HFFc6 (cell line): ENCODE data around the gene NUDT22. TPM values are rescaled to one million over a fixed set of nuclear protein-coding genes. Genes with fewer than 3 reads are reported as not detected.

ENCODE experiments used
- DNase-seq: peaks from one replicate; pipeline ENCODE4 v3.0.0-alpha.2; 2018
- H3K27ac Mint-ChIP-seq: 2 replicates; pipeline ENCODE4 v1.8.0; 2020; ENCODE audit warnings: mild to moderate bottlenecking, mixed read lengths
- H3K27me3 Mint-ChIP-seq: 2 replicates; pipeline ENCODE4 v1.8.0; 2021; ENCODE audit warnings: mild to moderate bottlenecking, moderate library complexity, mixed read lengths; ENCODE audit not compliant: insufficient read depth
- H3K36me3 Mint-ChIP-seq: 2 replicates; pipeline ENCODE4 v1.8.0; 2021; ENCODE audit warnings: low read depth, mixed read lengths
- H3K4me1 Mint-ChIP-seq: 2 replicates; pipeline ENCODE4 v1.8.0; 2020; ENCODE audit warnings: low read depth, mixed read lengths
- H3K4me3 Mint-ChIP-seq: 2 replicates; pipeline ENCODE4 v1.8.0; 2020; ENCODE audit warnings: mild to moderate bottlenecking, moderate library complexity, mixed read lengths
- H3K9me3 Mint-ChIP-seq: 2 replicates; pipeline ENCODE4 v1.8.0; 2020; ENCODE audit warnings: mild to moderate bottlenecking, mixed read lengths
- total RNA-seq, 6 experiments: library from RNA; stranded (reverse); fragmentation: NEBNext Ultra II Directional; extraction: Animal tissue kit (Norgen Biotek cat#: 25700); gene quantifications; 2 replicates in 1 of 6; 3 replicates in 5 of 6; pipeline ENCODE4 v1.2.3, GENCODE V29; 2021
- TF ChIP-seq, protein P1 (sequence below): fragments of 200-600 bp; sonication (generic); IDR thresholded peaks from 2 replicates; pipeline ENCODE4 v1.5.0; 2021; ENCODE audit warnings: antibody characterized with exemption, mild to moderate bottlenecking

The NUDT22 gene
- total RNA-seq, 6 experiments from 2014 or later = 46.6 to 57.7 (median 53.7) TPM

DNA sequence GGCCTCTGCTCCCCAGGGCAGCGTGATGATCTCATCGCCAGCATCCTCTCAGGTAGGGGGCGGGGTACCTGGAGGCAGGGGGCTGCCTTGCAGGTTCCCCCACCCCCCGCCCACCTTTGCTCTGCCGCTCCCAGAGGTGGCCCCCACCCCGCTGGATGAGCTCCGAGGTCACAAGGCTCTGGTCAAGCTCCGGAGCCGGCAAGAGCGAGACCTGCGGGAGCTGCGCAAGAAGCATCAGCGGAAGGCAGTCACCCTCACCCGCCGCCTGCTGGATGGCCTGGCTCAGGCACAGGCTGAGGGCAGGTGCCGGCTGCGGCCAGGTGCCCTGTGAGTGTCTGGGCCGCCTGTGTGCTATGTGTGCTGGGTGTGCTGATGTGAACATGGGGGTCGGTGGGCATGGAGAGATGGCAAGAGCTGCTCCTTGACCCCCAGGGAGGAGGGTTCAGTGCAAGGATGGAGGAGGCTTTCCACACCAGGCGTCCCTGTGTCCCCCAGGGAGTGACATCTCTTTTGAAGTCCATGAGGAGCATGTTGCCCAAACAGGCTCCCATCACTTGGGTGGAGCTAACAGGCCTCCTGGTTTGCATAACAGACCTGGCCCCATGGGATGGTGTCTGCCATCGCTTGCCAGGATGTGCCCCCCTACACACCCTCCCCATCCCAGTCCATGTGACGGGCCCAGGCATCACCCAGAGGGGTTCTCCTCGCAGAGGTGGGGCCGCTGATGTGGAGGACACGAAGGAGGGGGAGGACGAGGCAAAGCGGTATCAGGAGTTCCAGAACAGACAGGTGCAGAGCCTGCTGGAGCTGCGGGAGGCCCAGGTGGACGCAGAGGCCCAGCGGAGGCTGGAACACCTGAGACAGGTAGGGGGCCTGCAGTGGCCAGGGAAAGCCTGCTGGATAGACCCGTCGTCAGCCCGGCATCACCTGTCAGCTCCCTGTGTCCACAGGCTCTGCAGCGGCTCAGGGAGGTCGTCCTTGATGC lies 39.4 kb downstream of the NUDT22 start:
- Mint-ChIP-seq H3K4me3 (no peak overlapping the region), H3K36me3 (peaks cover 34% of the 10 kb centered on the region), H3K27ac (no peak overlapping the region; the same call in 1 of the 2 replicates), H3K27me3 (peaks cover 16% of the 10 kb centered on the region), H3K9me3 (no peaks in the 10 kb centered on the region), H3K4me1 (peaks cover 46% of the 10 kb centered on the region)
- TF ChIP-seq, protein P1, sequence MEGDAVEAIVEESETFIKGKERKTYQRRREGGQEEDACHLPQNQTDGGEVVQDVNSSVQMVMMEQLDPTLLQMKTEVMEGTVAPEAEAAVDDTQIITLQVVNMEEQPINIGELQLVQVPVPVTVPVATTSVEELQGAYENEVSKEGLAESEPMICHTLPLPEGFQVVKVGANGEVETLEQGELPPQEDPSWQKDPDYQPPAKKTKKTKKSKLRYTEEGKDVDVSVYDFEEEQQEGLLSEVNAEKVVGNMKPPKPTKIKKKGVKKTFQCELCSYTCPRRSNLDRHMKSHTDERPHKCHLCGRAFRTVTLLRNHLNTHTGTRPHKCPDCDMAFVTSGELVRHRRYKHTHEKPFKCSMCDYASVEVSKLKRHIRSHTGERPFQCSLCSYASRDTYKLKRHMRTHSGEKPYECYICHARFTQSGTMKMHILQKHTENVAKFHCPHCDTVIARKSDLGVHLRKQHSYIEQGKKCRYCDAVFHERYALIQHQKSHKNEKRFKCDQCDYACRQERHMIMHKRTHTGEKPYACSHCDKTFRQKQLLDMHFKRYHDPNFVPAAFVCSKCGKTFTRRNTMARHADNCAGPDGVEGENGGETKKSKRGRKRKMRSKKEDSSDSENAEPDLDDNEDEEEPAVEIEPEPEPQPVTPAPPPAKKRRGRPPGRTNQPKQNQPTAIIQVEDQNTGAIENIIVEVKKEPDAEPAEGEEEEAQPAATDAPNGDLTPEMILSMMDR = no peak
- DNase-seq = no peak

DNA sequence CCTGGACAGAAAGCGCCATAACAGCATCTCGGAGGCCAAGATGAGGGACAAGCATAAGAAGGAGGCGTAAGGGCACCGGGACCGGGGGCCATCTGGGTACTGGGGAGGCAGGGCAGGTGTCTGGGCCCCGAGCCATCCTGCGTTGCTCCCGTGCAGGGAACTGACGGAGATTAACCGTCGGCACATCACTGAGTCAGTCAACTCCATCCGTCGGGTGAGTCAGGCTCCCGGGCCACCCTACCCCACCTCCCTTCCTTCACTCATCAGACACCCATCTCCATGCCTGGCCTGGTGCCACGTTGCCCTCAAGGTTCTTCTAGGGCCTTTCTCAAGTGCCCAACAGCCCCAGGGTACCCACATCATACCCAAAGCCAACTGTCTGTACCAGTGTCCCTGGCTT lies 40.3 kb downstream of the NUDT22 start:
- peaks cover 16% of the 10 kb centered on the region for H3K27me3 Mint-ChIP-seq
- H3K9me3 Mint-ChIP-seq = no peaks in the 10 kb centered on the region
- TF ChIP-seq, protein P1 = no peak
- peaks cover 47% of the 10 kb centered on the region for H3K4me1 Mint-ChIP-seq
- peak overlapping the region; percentile 72 for H3K27ac Mint-ChIP-seq
- peaks cover 34% of the 10 kb centered on the region for H3K36me3 Mint-ChIP-seq
- no peak for DNase-seq
- no peak overlapping the region for H3K4me3 Mint-ChIP-seq

GRCh38 chr11:64267207-64267945 lies 41.3 kb downstream of the NUDT22 start:
- peaks cover 28% of the 10 kb centered on the region for H3K36me3 Mint-ChIP-seq
- H3K27me3 Mint-ChIP-seq = peaks cover 14% of the 10 kb centered on the region
- H3K27ac Mint-ChIP-seq = peak overlapping the region; percentile 99
- peak overlapping the region; percentile 96; the same call in 1 of the 2 replicates for H3K4me3 Mint-ChIP-seq
- DNase-seq = no peak
- TF ChIP-seq, protein P1 = no peak
- peaks cover 55% of the 10 kb centered on the region for H3K4me1 Mint-ChIP-seq
- H3K9me3 Mint-ChIP-seq = no peaks in the 10 kb centered on the region

DNA sequence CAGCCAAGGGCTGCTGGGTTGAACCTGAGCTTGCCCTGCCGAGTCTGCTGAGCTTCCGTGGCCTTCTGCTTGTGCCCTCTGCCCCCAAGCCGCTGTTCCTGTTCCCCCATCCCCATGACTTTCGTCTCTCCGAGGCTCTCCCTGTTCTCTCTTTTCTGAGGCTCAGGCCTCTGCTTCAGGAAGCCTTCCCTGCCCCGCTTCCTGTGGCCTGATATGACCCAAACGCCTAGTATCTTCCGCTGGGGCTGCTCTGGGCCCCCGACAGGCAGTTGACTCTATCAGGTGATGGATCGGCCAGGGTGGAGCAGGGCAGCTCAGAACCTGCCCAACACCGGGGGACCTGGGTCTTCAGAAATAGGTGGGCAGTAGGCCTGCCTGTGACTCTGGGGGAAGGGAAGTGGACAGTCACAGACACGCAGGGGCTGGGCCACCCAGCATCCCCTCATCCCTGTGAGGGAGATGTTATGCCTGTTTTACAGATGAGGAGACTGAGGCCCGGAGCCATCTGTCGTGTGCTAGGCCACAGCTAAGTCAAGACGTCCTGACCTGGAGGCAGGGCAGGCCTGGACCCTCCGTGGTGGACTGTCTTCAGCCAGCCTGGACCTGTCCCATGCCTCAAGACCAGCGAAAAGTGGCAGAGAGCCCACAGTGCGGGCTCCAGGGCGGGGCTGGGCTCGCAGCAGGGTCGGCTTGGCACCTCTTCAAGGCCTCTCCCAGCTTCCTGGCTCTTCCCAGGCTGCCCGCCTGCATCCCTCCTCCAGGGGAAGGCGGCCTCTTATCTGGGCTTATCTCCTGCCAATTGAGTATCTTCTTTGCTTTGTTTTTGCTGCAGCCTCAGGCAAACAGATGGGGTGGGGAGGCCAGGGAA lies 42.2 kb downstream of the NUDT22 start:
- peaks cover 50% of the 10 kb centered on the region for H3K4me1 Mint-ChIP-seq
- no peaks in the 10 kb centered on the region for H3K9me3 Mint-ChIP-seq
- peak; percentile 82 for DNase-seq
- peak overlapping the region; percentile 99 for H3K27ac Mint-ChIP-seq
- peaks cover 21% of the 10 kb centered on the region for H3K36me3 Mint-ChIP-seq
- H3K4me3 Mint-ChIP-seq = peak overlapping the region; percentile 96
- TF ChIP-seq, protein P1 = no peak
- peaks cover 14% of the 10 kb centered on the region for H3K27me3 Mint-ChIP-seq
